ENCODE results near the gene MCTP1.

The MCTP1 gene

GRCh38 chr5:95153511-95153910, 131.4 kb downstream of the MCTP1 start:
- TF ChIP-seq EZH2phosphoT487 (IDR thresholded peaks at IDR 0.05; ENCODE audit: borderline replicate concordance) (no peak), CTCF (conservative IDR thresholded peaks at IDR 0.05; ENCODE audit: low read length) (no peak)
- no peaks in the 10 kb centered on the region for H3F3A ChIP-seq (ENCODE audit: low read depth)
- H3K36me3 ChIP-seq (ENCODE audit: insufficient read depth, low read length): no peaks in the 10 kb centered on the region
- H3K9ac ChIP-seq (ENCODE audit: low read depth, low read length, poor library complexity, severe bottlenecking): no peak overlapping the region
- no peaks in the 10 kb centered on the region for H4K20me1 ChIP-seq (ENCODE audit: insufficient read depth, low read length, poor library complexity, severe bottlenecking)
- H3K9me2 ChIP-seq (replicated peaks; ENCODE audit: low read depth, low read length): no peaks in the 10 kb centered on the region
- no peaks in the 10 kb centered on the region; the same call in 1 of the 2 replicates for H3K9me3 ChIP-seq (ENCODE audit: insufficient read depth, low read depth, low read length)
- no peaks in the 10 kb centered on the region for H3K27me3 ChIP-seq (ENCODE audit: insufficient read depth, low read length, poor library complexity, severe bottlenecking)
- no peaks in the 10 kb centered on the region for H3K79me2 ChIP-seq (ENCODE audit: insufficient read depth, low read length)
- H3K4me1 ChIP-seq (ENCODE audit: insufficient read depth, low read length, poor library complexity, severe bottlenecking): no peaks in the 10 kb centered on the region
- no peak overlapping the region for H3K4me2 ChIP-seq (ENCODE audit: low read depth, low read length, poor library complexity, severe bottlenecking)
- no peak overlapping the region for H3K4me3 ChIP-seq (ENCODE audit: low read length, poor library complexity, severe bottlenecking)
- no peak overlapping the region for H2AFZ ChIP-seq (ENCODE audit: low read length)

GRCh38 chr5:95152535-95152934, 132.4 kb downstream of the MCTP1 start:
- Histone ChIP-seq H4K20me1 (ENCODE audit: insufficient read depth, low read length, poor library complexity, severe bottlenecking) (no peaks in the 10 kb centered on the region), H3K9me2 (replicated peaks; ENCODE audit: low read depth, low read length) (no peaks in the 10 kb centered on the region), H3K4me1 (ENCODE audit: insufficient read depth, low read length, poor library complexity, severe bottlenecking) (no peaks in the 10 kb centered on the region), H3F3A (ENCODE audit: low read depth) (no peaks in the 10 kb centered on the region), H3K36me3 (ENCODE audit: insufficient read depth, low read length) (no peaks in the 10 kb centered on the region), H2AFZ (ENCODE audit: low read length) (no peak overlapping the region), H3K79me2 (ENCODE audit: insufficient read depth, low read length) (no peaks in the 10 kb centered on the region), H3K9ac (ENCODE audit: low read depth, low read length, poor library complexity, severe bottlenecking) (no peak overlapping the region), H3K27me3 (ENCODE audit: insufficient read depth, low read length, poor library complexity, severe bottlenecking) (no peaks in the 10 kb centered on the region), H3K4me3 (ENCODE audit: low read length, poor library complexity, severe bottlenecking) (no peak overlapping the region), H3K9me3 (ENCODE audit: insufficient read depth, low read depth, low read length) (peaks cover 2% of the 10 kb centered on the region; the same call in 1 of the 2 replicates), H3K4me2 (ENCODE audit: low read depth, low read length, poor library complexity, severe bottlenecking) (no peak overlapping the region)
- TF ChIP-seq CTCF (conservative IDR thresholded peaks at IDR 0.05; ENCODE audit: low read length) (no peak), EZH2phosphoT487 (IDR thresholded peaks at IDR 0.05; ENCODE audit: borderline replicate concordance) (no peak)

- no peaks in the 10 kb centered on the region for H3K9me2 ChIP-seq (replicated peaks; ENCODE audit: low read depth, low read length)
- H3K4me1 ChIP-seq (ENCODE audit: insufficient read depth, low read length, poor library complexity, severe bottlenecking): no peaks in the 10 kb centered on the region
- H3K9me3 ChIP-seq (ENCODE audit: insufficient read depth, low read depth, low read length): peaks cover 5% of the 10 kb centered on the region; the same call in 1 of the 2 replicates
- no peaks in the 10 kb centered on the region for H3K27me3 ChIP-seq (ENCODE audit: insufficient read depth, low read length, poor library complexity, severe bottlenecking)
- H3K4me3 ChIP-seq (ENCODE audit: low read length, poor library complexity, severe bottlenecking): no peak overlapping the region
- H4K20me1 ChIP-seq (ENCODE audit: insufficient read depth, low read length, poor library complexity, severe bottlenecking): no peaks in the 10 kb centered on the region
- H3K9ac ChIP-seq (ENCODE audit: low read depth, low read length, poor library complexity, severe bottlenecking): no peak overlapping the region
- no peak overlapping the region for H2AFZ ChIP-seq (ENCODE audit: low read length)
- H3K36me3 ChIP-seq (ENCODE audit: insufficient read depth, low read length): no peaks in the 10 kb centered on the region
- TF ChIP-seq CTCF (conservative IDR thresholded peaks at IDR 0.05; ENCODE audit: low read length) (no peak), EZH2phosphoT487 (IDR thresholded peaks at IDR 0.05; ENCODE audit: borderline replicate concordance) (no peak)
- H3K79me2 ChIP-seq (ENCODE audit: insufficient read depth, low read length): no peaks in the 10 kb centered on the region
- no peak overlapping the region for H3K4me2 ChIP-seq (ENCODE audit: low read depth, low read length, poor library complexity, severe bottlenecking)
- no peaks in the 10 kb centered on the region for H3F3A ChIP-seq (ENCODE audit: low read depth)
Measured at GRCh38 chr5:95152131-95152530, 132.8 kb downstream of the MCTP1 start.
